ENCODE measurements around the gene CWC27.

- TF ChIP-seq CTCF (IDR thresholded peaks at IDR 0.05): no peak
- no peak for TF ChIP-seq POLR2A (IDR thresholded peaks at IDR 0.05)
These were observed 127.0 kb downstream of the CWC27 start for GRCh38 chr5:64895748-64896147.

All from testis (tissue), 2 donors.